IMR-90 (cell line): Measurements from ENCODE around the gene CHRNG. TPM values are rescaled to one million over a fixed set of nuclear protein-coding genes. Genes with fewer than 3 reads are reported as not detected.

Source experiments
- ATAC-seq: fragments of 200-7000 bp; cut with Tn5 transposase; 2 replicates; pipeline ENCODE4 v1.9.1; 2020; ENCODE audit warnings: low read depth, mild to moderate bottlenecking, moderate library complexity
- BruUV-seq: library from RNA; stranded (reverse); fragments of 400-500 nt; replicated peaks from 2 replicates; lab custom pipeline; 2021; lab: Mats Ljungman, UMichigan
- CTCF ChIA-PET: fragments of 300-600 bp; formaldehyde crosslinking; extraction: SDS; loops from one replicate; lab custom pipeline; 2021; ENCODE audit warnings: antibody characterized with exemption; lab: Yijun Ruan, JAX
- POLR2A ChIA-PET: fragments of 300-600 bp; sonication (Branson Sonifier 250); formaldehyde crosslinking; loops from one replicate; lab custom pipeline; 2022; ENCODE audit warnings: antibody characterized with exemption; ENCODE audit not compliant: unreplicated experiment; lab: Charles Lee
- DNase-seq: peaks from one replicate; pipeline ENCODE4 v3.0.0; 2013
- H2AFZ ChIP-seq: replicated peaks from 2 replicates; pipeline ENCODE3; 2013; ENCODE audit warnings: low read length, mild to moderate bottlenecking; ENCODE audit not compliant: poor library complexity
- H2AK5ac ChIP-seq: 2 replicates; pipeline ENCODE4 v1.6.1; 2013; ENCODE audit warnings: low read depth, low read length, inconsistent platforms
- H2AK9ac ChIP-seq: replicated peaks from 2 replicates; pipeline ENCODE3; 2013; ENCODE audit warnings: mild to moderate bottlenecking, low read depth, low read length, moderate library complexity; ENCODE audit not compliant: poor library complexity
- H2BK120ac ChIP-seq: 2 replicates; pipeline ENCODE4 v1.6.1; 2013; ENCODE audit warnings: low read depth, low read length, inconsistent platforms
- H2BK15ac ChIP-seq: 3 replicates; pipeline ENCODE4 v1.6.1; 2013; ENCODE audit warnings: low read depth, low read length, inconsistent platforms
- H2BK20ac ChIP-seq: 2 replicates; pipeline ENCODE4 v1.6.1; 2013; ENCODE audit warnings: low read depth, mild to moderate bottlenecking, inconsistent platforms, low read length, moderate library complexity
- H2BK5ac ChIP-seq: 2 replicates; pipeline ENCODE4 v1.6.1; 2013; ENCODE audit warnings: mild to moderate bottlenecking, low read depth, low read length, inconsistent platforms; ENCODE audit not compliant: poor library complexity, severe bottlenecking
- H3K14ac ChIP-seq: replicated peaks from 2 replicates; pipeline ENCODE4 v1.6.1; 2013; ENCODE audit warnings: low read depth, low read length, inconsistent platforms
- H3K18ac ChIP-seq: 2 replicates; pipeline ENCODE4 v1.6.1; 2013; ENCODE audit warnings: low read depth, low read length, control low read depth
- H3K23ac ChIP-seq: 2 replicates; pipeline ENCODE4 v1.6.1; 2013; ENCODE audit warnings: low read depth, low read length, inconsistent platforms
- H3K27ac ChIP-seq: 2 replicates; pipeline ENCODE4 v1.5.1; 2013; ENCODE audit warnings: mild to moderate bottlenecking, control low read depth, low read length; ENCODE audit not compliant: insufficient read depth
- H3K27me3 ChIP-seq: 2 replicates; pipeline ENCODE4 v1.6.1; 2013; ENCODE audit warnings: low read length; ENCODE audit not compliant: control insufficient read depth, insufficient read depth
- H3K36me3 ChIP-seq: 2 replicates; pipeline ENCODE4 v1.6.1; 2013; ENCODE audit warnings: low read length, mixed read lengths; ENCODE audit not compliant: control insufficient read depth, insufficient read depth
- H3K4ac ChIP-seq: 2 replicates; pipeline ENCODE4 v1.6.1; 2013; ENCODE audit warnings: low read depth, low read length, inconsistent platforms
- H3K4me1 ChIP-seq: 2 replicates; pipeline ENCODE4 v1.6.1; 2013; ENCODE audit warnings: low read length, mixed read lengths; ENCODE audit not compliant: control insufficient read depth, insufficient read depth
- H3K4me2 ChIP-seq: 2 replicates; pipeline ENCODE4 v1.6.1; 2013; ENCODE audit warnings: low read depth, mild to moderate bottlenecking, control low read depth, low read length, moderate library complexity
- H3K4me3 ChIP-seq: 2 replicates; pipeline ENCODE4 v1.5.1; 2013; ENCODE audit warnings: low read depth, mild to moderate bottlenecking, control low read depth, low read length, moderate library complexity; ENCODE audit not compliant: insufficient read depth
- H3K56ac ChIP-seq: 2 replicates; pipeline ENCODE4 v1.6.1; 2013; ENCODE audit warnings: low read length, inconsistent platforms; ENCODE audit not compliant: insufficient read depth; ENCODE audit errors: extremely low read depth
- H3K79me1 ChIP-seq, 2 experiments: 2 replicates each; pipeline ENCODE4 v1.6.1; 2013; ENCODE audit warnings: low read length in 2 of 2, inconsistent platforms in 1 of 2, low read depth in 1 of 2
- H3K9ac ChIP-seq: 2 replicates; pipeline ENCODE4 v1.6.1; 2013; ENCODE audit warnings: low read depth, low read length, control low read depth
- H3K9me1 ChIP-seq: 2 replicates; pipeline ENCODE4 v1.6.1; 2013; ENCODE audit warnings: low read length, inconsistent platforms; ENCODE audit not compliant: insufficient read depth
- H3K9me3 ChIP-seq: 2 replicates; pipeline ENCODE4 v1.6.1; 2013; ENCODE audit warnings: low read length; ENCODE audit not compliant: control insufficient read depth, insufficient read depth
- H4K20me1 ChIP-seq: 2 replicates; pipeline ENCODE4 v1.6.1; 2013; ENCODE audit warnings: low read length, inconsistent platforms; ENCODE audit not compliant: insufficient read depth
- H4K5ac ChIP-seq: 2 replicates; pipeline ENCODE4 v1.6.1; 2013; ENCODE audit warnings: mild to moderate bottlenecking, low read depth, low read length, control low read depth
- H4K8ac ChIP-seq, 2 experiments: 2 replicates each; pipeline ENCODE4 v1.6.1; 2013; ENCODE audit warnings: low read depth in 2 of 2, low read length in 2 of 2, control low read depth in 1 of 2, inconsistent platforms in 1 of 2
- H4K91ac ChIP-seq: 2 replicates; pipeline ENCODE4 v1.6.1; 2013; ENCODE audit warnings: low read depth, low read length, inconsistent platforms; ENCODE audit not compliant: insufficient read depth
- BHLHE40 ChIP-seq: fragments of 150-350 bp; IDR thresholded peaks from 2 replicates; pipeline ENCODE4 v1.6.1; 2016; ENCODE audit warnings: mild to moderate bottlenecking, low read depth, low read length
- CEBPB ChIP-seq: IDR thresholded peaks from 2 replicates; pipeline ENCODE4 v1.6.1; 2012; ENCODE audit warnings: low read depth, low read length, improper control_type of control experiment
- CHD1 ChIP-seq: IDR thresholded peaks from 2 replicates; pipeline ENCODE4 v1.6.1; 2012; ENCODE audit warnings: low read depth, low read length, improper control_type of control experiment
- ELK1 ChIP-seq: fragments of 150-350 bp; IDR thresholded peaks from 2 replicates; pipeline ENCODE4 v1.6.1; 2016; ENCODE audit warnings: low read depth, mild to moderate bottlenecking, low read length, moderate library complexity, borderline replicate concordance
- FOS ChIP-seq: fragments of 150-350 bp; IDR thresholded peaks from 2 replicates; pipeline ENCODE4 v1.6.1; 2016; ENCODE audit warnings: low read depth, low read length
- MAFK ChIP-seq: IDR thresholded peaks from 2 replicates; pipeline ENCODE4 v1.6.1; 2012; ENCODE audit warnings: low read depth, low read length, improper control_type of control experiment
- MAZ ChIP-seq: IDR thresholded peaks from 2 replicates; pipeline ENCODE4 v1.6.1; 2012; ENCODE audit warnings: low read depth, mild to moderate bottlenecking, low read length, improper control_type of control experiment, moderate library complexity, borderline replicate concordance
- MXI1 ChIP-seq: IDR thresholded peaks from 2 replicates; pipeline ENCODE4 v1.6.1; 2012; ENCODE audit warnings: low read depth, mild to moderate bottlenecking, low read length, moderate library complexity, borderline replicate concordance
- NFE2L2 ChIP-seq: fragments of 150-350 bp; IDR thresholded peaks from 2 replicates; pipeline ENCODE4 v1.6.1; 2016; ENCODE audit warnings: low read depth, mild to moderate bottlenecking, low read length
- POLR2A ChIP-seq: IDR thresholded peaks from 2 replicates; pipeline ENCODE4 v1.6.1; 2012; ENCODE audit warnings: mild to moderate bottlenecking, low read depth, low read length
- RAD21 ChIP-seq: IDR thresholded peaks from 2 replicates; pipeline ENCODE4 v1.6.1; 2012; ENCODE audit warnings: low read length, improper control_type of control experiment
- RFX5 ChIP-seq: IDR thresholded peaks from 2 replicates; pipeline ENCODE4 v1.8.0; 2012; ENCODE audit warnings: low read depth, mild to moderate bottlenecking, low read length, moderate library complexity
- WGBS, 2 experiments: methylation state at CpG; one replicate each; pipeline versions ENCODE4 v1.1.5 to v1.1.7; 2013; ENCODE audit warnings: missing lambda C conversion rate in 2 of 2; ENCODE audit not compliant: insufficient read length in 1 of 2; ENCODE audit errors: extremely low coverage in 2 of 2; 5-methylcytosine and 5-hydroxymethylcytosine counted together
- dilution Hi-C: fragments of 300-500 bp; cut with HindIII; formaldehyde crosslinking; loops from one replicate; pipeline ENCODE4 v1.14.3; 2018; ENCODE audit warnings: low sequenced_read_pairs; ENCODE audit not compliant: unreplicated experiment
- in situ Hi-C: fragments of 300-500 bp; cut with MboI; formaldehyde crosslinking; loops from 3 replicates; pipeline ENCODE4 v1.14.3; 2019; ENCODE audit warnings: low sequenced_read_pairs, inconsistent platforms, mixed read lengths
- intact Hi-C: fragments of 100-400 bp; cut with micrococcal nuclease; formaldehyde crosslinking; loops from 2 replicates; pipeline ENCODE4 v1.10.0; 2022
- polyA plus RNA-seq, 3 experiments: library from polyadenylated mRNA; depleted of rRNA; stranded (reverse); fragments of >200 nt; gene quantifications; 2 replicates each; pipeline ENCODE4 v1.2.3, GENCODE V29; 2012; ENCODE audit warnings: low replicate concordance in 1 of 3
- total RNA-seq: library from RNA; depleted of rRNA; stranded (reverse); fragments of >200 nt; gene quantifications from 2 replicates; pipeline ENCODE4 v1.2.3, GENCODE V29; 2012
- TF ChIP-seq, protein P1 (sequence below): fragments of 150-350 bp; IDR thresholded peaks from 2 replicates; pipeline ENCODE4 v1.6.1; 2017; ENCODE audit warnings: mild to moderate bottlenecking, antibody characterized with exemption, low read length, low read depth
- TF ChIP-seq, protein P2 (sequence below): conservative IDR thresholded peaks from 2 replicates; pipeline ENCODE4 v1.5.1; 2012; ENCODE audit warnings: mild to moderate bottlenecking, low read depth, low read length, improper control_type of control experiment

CHRNG gene
- total and polyA plus RNA-seq, 2 of the 4 experiments (the other 2 are of a cell fraction): not detected

DNA sequence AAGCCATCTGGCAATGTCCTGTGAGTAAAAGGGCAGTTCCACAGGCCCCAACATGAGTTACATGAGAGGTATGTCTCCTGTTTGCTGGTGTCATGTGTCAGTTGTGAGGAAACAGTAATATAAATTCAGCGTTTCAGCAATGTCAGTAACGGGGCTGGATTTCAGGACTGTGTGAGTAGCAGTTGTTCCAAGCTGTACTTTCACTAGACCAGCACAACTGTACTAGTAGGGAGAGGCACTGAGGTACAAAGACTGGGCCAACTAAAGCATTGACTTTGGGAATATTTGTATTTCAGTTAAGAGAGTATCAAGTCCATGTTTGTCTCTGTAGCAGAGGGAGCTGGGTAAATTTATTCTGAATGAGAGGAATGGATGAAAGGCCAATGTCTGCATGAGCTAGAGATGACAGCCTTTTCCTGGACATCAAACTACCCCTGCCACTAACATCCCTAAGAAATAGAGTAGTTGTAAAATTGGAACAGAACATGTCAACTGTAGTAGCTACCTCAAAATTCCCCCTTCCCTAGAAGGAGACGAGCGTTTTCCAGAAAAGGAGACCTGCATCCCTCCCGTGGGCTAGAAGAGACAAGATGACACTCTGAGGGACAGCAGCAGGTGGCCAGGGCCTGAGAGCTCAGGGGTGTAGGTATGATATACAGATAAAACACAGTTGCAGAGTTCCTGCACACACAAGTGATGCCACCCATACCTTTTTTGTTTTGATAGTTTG lies 35.3 kb downstream of the CHRNG start:
- Histone ChIP-seq H2BK5ac (peak overlapping the region; percentile 23), H3K4me1 (peaks cover 6% of the 10 kb centered on the region; the same call in 1 of the 2 replicates), H3K23ac (no peak overlapping the region), H3K4me3 (no peak overlapping the region), H3K36me3 (peaks cover 9% of the 10 kb centered on the region; the same call in 1 of the 2 replicates), H3K18ac (no peak overlapping the region), H3K14ac (no peak overlapping the region; the same call in 1 of the 2 replicates), H2BK120ac (no peak overlapping the region), H2BK20ac (0 out of 2 replicates have a peak overlapping the region, but pooled peaks have one; percentile 3), H2AFZ (no peak overlapping the region), H4K20me1 (no peaks in the 10 kb centered on the region), H4K5ac (no peak overlapping the region), H2BK15ac (no peak overlapping the region), H3K9ac (no peak overlapping the region), H3K27me3 (no peaks in the 10 kb centered on the region), H3K56ac (no peak overlapping the region), H3K4ac (peak overlapping the region; percentile 27; the same call in 1 of the 2 replicates), H3K9me3 (no peaks in the 10 kb centered on the region), H3K27ac (no peak overlapping the region), H4K91ac (no peak overlapping the region), H2AK5ac (no peak overlapping the region), H2AK9ac (no peak overlapping the region), H3K79me1 (peaks cover 0 to 21% of the 10 kb centered on the region in 2 experiments; a peak in 1 of 4 replicates), H3K4me2 (peak overlapping the region; percentile 32; the same call in 1 of the 2 replicates), H3K9me1 (peaks cover 9% of the 10 kb centered on the region; the same call in 1 of the 2 replicates), H4K8ac (no peak overlapping the region; a peak in 1 of 4 replicates)
- DNase-seq: peak; percentile 83
- ChIA-PET POLR2A (no interaction called here), CTCF (interaction anchor here (0.5 kb wide), 1 partner anchor 142 kb away, joined by 3 read pairs; no protein-coding TSS in a partner anchor)
- intact Hi-C loops (no loop called here), dilution Hi-C loops (no loop called here), in situ Hi-C loops (no loop called here)
- BruUV-seq: no TSS peak
- ATAC-seq: peak; percentile 80
- no CpG with 5 or more reads among the region's 5 CpGs for WGBS, 2 experiments
- TF ChIP-seq MAZ (0 out of 2 replicates have a peak, but pooled peaks have one; percentile 21), CHD1 (no peak), POLR2A (no peak), CEBPB (peak; percentile 52; the same call in 1 of the 2 replicates), MXI1 (no peak), NFE2L2 (no peak), RAD21 (no peak), RFX5 (no peak), ELK1 (no peak), BHLHE40 (no peak), MAFK (no peak), FOS (no peak)
- TF ChIP-seq, protein P1, sequence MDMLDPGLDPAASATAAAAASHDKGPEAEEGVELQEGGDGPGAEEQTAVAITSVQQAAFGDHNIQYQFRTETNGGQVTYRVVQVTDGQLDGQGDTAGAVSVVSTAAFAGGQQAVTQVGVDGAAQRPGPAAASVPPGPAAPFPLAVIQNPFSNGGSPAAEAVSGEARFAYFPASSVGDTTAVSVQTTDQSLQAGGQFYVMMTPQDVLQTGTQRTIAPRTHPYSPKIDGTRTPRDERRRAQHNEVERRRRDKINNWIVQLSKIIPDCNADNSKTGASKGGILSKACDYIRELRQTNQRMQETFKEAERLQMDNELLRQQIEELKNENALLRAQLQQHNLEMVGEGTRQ: no peak
- TF ChIP-seq, protein P2, sequence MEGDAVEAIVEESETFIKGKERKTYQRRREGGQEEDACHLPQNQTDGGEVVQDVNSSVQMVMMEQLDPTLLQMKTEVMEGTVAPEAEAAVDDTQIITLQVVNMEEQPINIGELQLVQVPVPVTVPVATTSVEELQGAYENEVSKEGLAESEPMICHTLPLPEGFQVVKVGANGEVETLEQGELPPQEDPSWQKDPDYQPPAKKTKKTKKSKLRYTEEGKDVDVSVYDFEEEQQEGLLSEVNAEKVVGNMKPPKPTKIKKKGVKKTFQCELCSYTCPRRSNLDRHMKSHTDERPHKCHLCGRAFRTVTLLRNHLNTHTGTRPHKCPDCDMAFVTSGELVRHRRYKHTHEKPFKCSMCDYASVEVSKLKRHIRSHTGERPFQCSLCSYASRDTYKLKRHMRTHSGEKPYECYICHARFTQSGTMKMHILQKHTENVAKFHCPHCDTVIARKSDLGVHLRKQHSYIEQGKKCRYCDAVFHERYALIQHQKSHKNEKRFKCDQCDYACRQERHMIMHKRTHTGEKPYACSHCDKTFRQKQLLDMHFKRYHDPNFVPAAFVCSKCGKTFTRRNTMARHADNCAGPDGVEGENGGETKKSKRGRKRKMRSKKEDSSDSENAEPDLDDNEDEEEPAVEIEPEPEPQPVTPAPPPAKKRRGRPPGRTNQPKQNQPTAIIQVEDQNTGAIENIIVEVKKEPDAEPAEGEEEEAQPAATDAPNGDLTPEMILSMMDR: no peak
